ENCODE data around the gene CHRM3.

GRCh38 chr1:239389703-239390102 lies 3.3 kb downstream of the CHRM3 start:
- no peak for TF ChIP-seq CTCF (IDR thresholded peaks at IDR 0.05)
- no peak for TF ChIP-seq POLR2A (IDR thresholded peaks at IDR 0.05)

Measured in esophagus squamous epithelium (tissue), 4 donors.